OCI-LY3 (cell line): ENCODE data around the gene ZNF527.

Experiments used
- CTCF ChIP-seq: fragments of 200-600, 300-600 bp; sonication (generic); IDR thresholded peaks from 2 replicates; pipeline ENCODE4 v1.5.1; 2014; ENCODE audit warnings: antibody characterized with exemption, low read length, low read depth
- EZH2phosphoT487 ChIP-seq: fragments of 200-600 bp; shearing (Covaris generic); IDR thresholded peaks from 2 replicates; pipeline ENCODE4 v1.6.1; 2018; ENCODE audit warnings: antibody characterized with exemption, mixed run types, low read depth

GRCh38 chr19:37348060-37348459 lies 22.8 kb upstream of the ZNF527 start:
- TF ChIP-seq CTCF (no peak), EZH2phosphoT487 (no peak)
